ENCODE data around the gene EVI5L.
A peak's percentile ranks its signal among the peaks of the same experiment; 100 is the strongest.

The EVI5L gene

DNA sequence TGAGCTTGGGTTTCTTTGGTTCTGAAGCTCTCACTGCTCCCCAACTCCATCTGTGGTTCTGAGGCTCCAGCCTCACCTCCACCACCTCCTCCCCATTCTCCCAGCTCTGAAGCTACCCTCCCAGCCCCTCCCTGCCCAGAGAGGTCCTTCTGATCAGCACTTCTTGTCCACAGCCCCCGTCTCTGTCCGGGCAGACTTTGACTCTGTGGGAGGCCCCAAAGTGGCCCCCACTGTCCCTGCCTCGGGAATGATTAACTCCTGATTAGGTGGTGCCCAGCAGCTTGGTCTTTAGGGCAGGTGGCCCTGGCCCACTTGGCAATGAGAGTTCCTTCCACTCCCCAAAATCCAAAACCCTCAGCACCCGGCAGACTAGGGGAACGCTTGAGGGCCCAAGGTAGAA lies 14.4 kb downstream of the EVI5L start:
- no peak for FAIRE-seq
- no peak for DNase-seq (ENCODE audit: extremely low spot score, insufficient read length, low read depth)

DNA sequence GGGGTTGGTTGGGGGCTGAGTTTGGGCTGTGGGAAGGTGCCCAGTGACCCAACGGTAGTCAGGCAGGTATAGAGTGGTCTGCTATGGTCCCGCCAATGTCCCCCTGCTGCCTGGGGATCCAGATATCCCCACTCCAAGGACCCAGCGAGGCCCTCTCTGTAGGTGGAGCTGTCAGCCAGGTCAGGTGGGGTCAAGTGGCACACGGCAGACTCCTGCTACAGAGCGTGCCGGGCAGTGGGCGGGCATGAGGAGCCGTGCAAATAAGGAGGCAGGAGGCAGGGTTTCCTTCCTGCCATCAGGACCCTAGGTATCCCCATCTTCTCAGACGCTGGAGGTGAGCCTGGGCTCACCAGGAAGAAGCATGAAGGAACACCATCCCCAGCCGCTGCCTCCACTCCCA lies 14.9 kb downstream of the EVI5L start:
- DNase-seq (ENCODE audit: extremely low spot score, insufficient read length, low read depth) (no peak), FAIRE-seq (no peak)

DNA sequence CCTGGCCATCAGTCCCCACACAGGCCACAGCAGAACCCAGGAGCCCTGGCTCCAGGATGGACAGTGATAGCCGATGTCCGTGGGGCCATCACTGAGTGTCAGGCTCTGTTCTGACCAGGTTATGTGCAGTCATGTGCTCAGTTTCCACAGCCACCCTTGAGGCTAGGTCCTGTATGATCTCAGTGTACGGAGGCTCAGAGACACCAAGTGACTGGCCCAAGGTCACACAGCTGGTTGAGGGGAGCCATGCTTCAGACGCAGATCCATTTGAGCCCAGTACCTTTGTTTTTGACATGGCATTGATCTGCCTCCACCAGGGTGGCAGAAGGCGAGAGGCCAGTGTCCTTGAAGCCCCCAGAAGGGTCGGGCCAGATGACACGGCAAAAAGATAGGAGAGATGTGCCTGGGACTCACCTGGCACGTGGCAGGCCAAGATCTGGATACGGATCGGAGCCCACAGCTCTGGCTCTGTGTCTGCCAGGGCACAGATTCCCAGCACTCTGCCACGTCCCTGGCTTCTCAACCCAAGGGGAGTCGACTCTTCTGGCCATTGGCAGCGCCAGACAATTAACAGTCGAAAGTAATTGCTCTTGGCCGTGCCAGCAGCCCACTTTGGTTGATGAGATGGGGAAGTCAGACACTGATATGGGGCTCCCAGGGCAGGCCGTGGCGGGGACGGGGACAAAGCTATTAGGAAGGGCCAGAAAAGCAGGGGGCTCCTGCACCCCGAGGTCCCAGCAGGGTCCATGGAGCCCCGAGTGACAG lies 15.6 kb downstream of the EVI5L start:
- DNase-seq (ENCODE audit: extremely low spot score, insufficient read length, low read depth) (no peak), FAIRE-seq (no peak)

DNA sequence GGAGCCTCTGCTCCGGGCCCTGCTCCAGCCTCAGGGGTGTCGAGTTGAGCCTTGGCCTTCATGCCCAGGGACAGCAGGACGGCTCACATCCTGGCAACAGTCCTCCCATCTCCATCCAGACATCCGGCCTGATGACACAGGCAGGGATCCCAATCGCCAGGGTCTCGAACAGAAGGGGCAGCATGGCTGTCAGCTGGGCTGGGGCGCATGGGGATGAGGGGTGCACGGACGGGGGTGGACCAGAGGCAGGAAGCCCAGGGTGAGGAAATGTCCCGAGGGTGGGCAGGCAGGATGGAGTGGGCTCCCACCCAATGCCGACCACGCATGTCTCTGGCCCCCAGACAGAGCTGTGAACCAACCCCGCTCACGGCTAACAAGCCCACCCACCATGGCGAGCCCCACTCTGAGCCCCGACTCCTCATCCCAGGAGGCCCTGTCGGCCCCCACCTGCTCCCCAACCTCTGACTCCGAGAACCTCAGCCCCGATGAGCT lies 16.2 kb downstream of the EVI5L start:
- FAIRE-seq, result no peak
- no peak for DNase-seq (ENCODE audit: extremely low spot score, insufficient read length, low read depth)

DNA sequence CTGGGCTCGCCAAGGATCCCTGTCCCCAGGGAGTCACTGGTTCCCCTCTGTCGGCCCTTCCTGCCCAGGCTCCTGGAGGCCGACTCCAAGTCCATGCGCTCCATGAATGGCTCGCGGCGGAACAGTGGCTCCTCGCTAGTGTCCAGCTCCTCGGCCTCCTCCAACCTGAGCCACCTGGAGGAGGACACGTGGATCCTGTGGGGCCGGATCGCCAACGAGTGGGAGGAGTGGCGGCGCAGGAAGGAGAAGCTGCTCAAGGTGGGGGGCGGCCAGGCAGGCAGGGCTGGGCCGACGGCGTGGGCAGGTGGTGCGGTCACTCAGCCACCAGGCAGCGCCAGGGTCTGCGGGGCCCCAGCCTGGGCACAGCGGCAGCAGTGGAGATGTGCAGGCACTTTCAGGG lies 17.6 kb downstream of the EVI5L start:
- FAIRE-seq, result no peak
- no peak for DNase-seq (ENCODE audit: extremely low spot score, insufficient read length, low read depth)

DNA sequence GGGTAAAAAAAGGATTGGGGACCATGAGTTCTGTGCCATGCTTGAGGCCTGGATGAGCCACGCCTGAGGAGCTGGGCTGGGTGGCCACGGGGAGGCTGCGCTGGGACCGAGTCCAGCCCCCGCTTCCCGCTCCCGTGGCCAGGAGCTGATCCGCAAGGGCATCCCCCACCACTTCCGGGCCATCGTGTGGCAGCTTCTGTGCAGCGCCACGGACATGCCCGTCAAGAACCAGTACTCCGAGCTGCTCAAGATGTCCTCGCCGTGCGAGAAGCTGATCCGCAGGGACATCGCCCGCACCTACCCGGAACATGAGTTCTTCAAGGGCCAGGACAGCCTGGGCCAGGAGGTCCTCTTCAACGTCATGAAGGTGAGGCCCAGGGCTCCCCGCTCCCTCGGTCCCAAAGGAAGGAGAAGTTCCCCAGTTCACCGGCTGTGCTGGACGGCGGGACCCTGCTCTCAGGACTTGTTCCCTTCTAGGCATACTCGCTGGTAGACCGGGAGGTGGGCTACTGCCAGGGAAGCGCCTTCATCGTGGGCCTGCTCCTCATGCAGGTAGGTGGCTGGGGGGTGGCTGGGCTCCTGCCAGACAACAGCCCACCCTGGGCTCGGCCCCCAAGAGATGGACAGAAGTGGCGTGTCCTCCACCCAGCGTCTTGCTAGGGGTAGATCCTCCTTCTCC lies 18.9 kb downstream of the EVI5L start:
- FAIRE-seq (no peak), DNase-seq (ENCODE audit: extremely low spot score, insufficient read length, low read depth) (no peak)

DNA sequence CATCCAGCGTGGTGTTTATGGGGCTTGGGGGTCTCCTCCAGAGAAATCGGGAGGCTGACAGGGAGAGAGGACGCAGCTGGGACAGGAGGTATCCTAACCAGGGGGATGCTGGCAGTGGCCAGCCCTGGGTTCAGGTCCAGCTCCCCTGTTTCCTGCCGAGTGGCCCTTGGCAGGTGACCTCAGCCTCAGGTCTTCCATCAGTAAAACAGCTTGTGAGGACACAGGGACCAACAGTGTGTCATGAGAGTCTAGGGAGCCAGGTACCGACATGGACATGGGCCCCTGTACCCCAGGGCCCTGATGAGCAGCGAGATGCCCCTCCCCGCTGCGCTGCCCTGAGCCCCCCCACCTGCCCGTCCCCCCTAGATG lies 19.6 kb downstream of the EVI5L start:
- FAIRE-seq, result no peak
- DNase-seq (ENCODE audit: extremely low spot score, insufficient read length, low read depth), result no peak

DNA sequence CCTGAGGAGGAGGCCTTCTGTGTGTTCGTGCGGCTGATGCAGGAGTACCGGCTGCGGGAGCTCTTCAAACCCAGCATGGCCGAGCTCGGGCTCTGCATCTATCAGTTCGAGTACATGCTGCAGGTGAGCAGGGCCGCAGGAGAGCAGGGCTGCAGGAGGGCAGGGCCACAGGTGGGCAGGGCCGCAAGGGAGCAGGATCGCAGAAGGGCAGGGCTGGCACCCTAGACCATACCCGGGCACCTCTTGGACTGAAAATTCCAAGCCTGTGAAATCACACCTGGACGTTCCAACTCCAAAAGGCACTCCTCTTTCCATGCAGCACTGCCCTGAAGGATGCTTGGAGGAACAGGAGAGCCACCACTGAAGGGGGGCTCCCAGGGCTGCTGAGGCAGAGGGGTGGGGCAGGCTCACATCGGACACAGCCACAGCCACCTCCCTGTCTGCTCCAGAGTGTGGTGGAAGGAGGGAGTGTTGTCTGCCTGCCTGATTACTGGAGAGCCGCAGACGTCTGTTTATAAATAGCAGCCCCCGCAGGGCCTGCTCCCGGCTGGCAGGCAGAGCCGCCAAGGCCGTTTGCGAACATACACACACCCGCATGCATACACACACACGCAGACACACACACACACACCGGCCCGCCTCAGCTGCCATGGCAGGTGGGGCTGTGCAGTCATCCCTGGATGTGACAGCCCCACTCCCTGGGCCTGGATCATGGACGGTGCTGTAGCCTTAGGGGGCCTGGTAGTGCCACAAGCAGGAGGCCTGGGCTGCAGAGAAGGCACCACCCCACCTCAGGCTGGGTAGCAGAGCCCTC lies 20.2 kb downstream of the EVI5L start:
- FAIRE-seq, result no peak
- DNase-seq (ENCODE audit: extremely low spot score, insufficient read length, low read depth), result no peak

DNA sequence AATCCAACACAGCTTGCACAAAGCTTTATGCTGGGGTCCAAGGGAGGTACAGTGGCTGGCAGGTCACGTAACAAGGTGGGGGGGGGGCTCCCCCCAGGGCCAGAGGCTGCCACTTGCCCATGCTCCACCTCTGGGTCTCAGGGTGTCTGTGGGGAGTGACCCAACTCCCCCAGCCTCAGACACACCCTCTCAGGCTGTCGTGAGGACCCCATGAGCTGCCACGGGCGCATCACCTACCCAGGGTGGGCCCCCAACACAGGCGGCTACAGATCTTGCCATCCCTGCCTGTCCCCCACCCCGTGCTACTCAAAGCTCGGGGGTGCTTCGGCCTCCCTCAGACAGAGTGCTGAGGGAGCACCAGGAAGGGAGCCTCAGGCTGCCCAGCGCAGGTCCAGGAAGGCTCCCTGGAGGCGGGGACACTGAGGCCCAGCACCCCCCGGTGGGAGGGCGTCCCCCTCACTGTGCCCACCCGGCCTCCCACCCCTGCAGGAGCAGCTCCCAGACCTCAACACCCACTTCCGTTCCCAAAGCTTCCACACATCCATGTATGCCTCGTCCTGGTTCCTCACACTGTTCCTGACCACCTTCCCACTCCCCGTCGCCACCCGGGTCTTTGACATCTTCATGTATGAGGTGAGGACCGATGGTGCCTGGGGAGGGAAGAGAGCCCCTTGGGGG lies 21.1 kb downstream of the EVI5L start:
- DNase-seq (ENCODE audit: extremely low spot score, insufficient read length, low read depth) (no peak), FAIRE-seq (no peak)

DNA sequence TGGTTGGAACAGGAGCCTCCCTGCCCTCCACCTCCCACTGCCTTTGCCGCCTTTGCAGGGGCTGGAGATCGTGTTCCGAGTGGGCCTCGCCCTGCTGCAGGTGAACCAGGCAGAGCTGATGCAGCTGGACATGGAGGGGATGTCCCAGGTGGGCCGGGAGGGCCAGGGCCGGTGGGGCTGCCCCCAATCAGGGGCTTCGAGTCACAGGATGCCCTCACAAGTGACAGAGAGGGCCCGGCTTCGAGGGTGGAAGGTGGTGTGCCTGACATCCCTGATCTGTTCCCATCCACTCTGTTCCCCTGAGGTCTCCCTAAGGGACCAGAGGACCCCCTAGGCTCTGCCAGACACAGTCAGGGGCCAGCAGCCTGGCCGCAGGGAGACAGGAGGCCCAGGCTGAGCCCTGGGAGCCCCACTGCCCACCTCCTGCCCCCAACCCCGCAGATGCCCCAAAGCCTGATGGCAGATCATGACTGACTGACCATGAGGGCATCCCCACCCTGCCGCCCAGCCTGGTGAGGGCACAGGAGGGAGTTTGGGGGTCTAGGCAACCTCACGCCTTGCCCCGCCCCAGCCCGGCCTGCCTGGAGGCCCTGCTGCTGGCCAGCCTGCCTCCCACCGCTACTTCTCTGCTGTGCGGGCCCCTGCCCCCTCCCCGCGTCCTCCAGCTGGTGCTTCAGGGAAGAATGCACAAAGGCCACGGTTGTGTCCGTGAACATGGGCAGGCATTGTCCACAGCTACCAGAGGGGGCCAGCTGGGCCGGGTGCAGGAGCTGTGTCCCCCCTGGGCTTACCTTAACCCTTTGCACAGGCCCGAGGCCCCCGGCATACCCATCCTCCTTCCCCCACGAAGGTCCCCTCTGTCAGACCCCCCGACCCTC lies 21.8 kb downstream of the EVI5L start:
- DNase-seq (ENCODE audit: extremely low spot score, insufficient read length, low read depth) (no peak), FAIRE-seq (no peak)

DNA sequence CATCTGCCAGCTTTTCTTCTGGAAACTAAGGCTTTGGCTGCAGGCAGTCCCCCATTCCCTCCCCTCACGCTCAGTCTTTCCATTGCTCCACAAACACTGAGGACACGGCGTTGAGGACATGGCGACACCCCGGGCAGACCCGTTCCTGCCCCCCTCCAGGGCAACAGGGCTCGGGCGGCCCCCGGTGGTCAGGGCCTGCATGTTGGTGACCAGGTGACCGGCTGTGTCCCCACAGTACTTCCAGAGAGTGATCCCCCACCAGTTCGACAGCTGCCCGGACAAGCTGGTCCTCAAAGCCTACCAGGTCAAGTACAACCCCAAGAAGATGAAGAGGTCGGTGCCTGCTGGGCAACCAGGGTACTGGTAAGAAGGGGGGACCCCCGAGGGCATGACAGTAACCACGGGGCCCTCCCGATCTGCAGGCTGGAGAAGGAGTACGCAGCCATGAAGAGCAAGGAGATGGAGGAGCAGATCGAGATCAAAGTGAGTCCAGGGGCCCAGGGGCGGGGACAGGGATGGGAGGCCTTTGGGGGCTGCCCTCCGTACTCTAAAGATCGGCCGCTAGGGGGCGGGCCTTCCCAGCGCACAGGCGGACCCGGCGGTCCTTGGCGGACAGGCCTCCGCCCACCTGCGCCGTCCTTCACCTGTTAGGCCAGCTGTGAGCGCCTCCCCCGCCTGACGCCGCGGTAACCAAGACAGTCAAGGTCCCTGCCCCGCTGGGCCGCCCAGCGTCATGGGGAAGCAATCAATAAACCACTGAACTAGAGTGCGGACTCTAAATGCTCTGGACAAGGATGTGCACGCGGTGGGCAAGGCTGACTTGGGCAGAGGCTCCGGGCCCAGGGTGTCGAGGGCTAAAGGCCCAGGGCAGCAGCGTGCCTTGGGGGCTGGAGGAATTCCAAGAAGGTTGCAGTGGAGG lies 23.1 kb downstream of the EVI5L start:
- DNase-seq (ENCODE audit: extremely low spot score, insufficient read length, low read depth), result peak; percentile 88

DNA sequence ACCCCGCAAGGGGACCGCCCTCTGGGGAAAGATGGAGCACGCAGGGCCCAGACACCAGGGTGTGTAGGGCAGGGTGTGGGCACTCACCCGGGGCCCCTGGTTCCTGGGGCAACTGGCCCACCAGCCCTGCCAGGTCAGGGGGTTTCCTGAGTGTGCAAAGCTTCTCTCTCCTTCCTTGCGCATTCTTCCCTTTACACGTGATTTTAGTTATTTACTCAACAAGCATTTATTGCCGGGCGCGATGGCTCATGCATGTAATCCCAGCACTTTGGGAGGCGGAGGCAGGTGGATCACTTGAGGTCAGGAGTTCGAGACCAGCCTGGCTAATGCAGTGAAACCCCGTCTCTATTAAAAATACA lies 23.7 kb downstream of the EVI5L start:
- no peak for FAIRE-seq

More for the DNA sequence above, 23.1 kb downstream of the EVI5L start:
- peak; percentile 61 for FAIRE-seq

DNA sequence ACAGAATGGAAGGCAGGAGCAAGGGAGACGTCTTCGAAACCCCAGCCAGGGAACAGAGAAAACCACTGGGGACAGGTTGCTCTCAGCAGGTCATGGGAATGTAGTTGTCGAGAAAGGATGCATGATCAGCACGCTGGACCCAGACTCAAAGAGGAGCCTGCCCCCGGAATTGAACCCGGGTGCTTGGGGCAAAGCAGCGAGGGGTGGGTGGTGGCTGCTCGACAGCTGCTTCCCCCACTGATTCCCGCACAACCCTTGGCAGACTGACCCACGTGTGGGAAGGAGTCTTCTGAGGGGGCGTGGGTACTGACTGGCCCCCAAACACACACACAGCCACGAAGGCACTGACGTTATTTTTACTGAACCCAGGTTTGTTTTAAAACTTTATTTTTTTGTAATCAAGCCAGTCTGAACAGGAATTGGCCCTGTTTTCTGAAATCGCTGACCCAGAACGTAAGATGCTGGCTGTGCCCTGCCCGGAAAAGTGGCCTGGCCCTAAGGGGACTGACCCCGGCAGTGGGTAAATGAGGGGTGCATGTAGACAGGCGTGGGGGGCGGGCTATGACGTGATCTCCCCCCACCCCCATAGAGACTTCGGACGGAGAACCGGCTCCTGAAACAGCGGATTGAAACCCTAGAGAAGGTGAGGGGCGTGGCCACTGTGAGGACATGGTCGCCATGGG lies 25.5 kb downstream of the EVI5L start:
- DNase-seq (ENCODE audit: extremely low spot score, insufficient read length, low read depth), result no peak
- FAIRE-seq, result no peak

More for the DNA sequence above, 23.7 kb downstream of the EVI5L start:
- no peak for DNase-seq (ENCODE audit: extremely low spot score, insufficient read length, low read depth)

DNA sequence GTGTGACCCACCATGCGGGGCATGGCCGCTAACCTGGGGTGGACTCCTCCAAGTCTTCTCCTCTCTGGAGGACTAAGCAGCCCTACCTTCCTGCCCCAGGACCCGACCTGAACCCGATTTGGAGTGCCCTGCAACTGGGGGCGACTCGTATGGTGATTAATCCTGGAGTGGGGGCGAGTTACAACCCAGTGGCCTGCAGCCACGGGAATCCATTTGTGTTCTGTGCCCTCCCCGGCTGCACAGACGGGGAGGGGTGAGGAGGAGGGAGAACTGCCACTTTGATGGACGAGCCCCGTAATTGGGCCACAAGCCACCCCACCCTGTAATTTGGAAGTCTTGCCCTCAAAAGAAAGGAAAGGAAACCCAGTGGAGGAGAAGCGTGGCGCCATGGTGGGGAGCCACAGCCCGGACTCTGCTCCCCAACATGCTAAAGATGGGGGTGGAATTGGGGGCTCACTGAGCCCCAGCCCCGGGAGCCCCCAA lies 26.1 kb downstream of the EVI5L start:
- DNase-seq (ENCODE audit: extremely low spot score, insufficient read length, low read depth) (no peak), FAIRE-seq (no peak)

DNA sequence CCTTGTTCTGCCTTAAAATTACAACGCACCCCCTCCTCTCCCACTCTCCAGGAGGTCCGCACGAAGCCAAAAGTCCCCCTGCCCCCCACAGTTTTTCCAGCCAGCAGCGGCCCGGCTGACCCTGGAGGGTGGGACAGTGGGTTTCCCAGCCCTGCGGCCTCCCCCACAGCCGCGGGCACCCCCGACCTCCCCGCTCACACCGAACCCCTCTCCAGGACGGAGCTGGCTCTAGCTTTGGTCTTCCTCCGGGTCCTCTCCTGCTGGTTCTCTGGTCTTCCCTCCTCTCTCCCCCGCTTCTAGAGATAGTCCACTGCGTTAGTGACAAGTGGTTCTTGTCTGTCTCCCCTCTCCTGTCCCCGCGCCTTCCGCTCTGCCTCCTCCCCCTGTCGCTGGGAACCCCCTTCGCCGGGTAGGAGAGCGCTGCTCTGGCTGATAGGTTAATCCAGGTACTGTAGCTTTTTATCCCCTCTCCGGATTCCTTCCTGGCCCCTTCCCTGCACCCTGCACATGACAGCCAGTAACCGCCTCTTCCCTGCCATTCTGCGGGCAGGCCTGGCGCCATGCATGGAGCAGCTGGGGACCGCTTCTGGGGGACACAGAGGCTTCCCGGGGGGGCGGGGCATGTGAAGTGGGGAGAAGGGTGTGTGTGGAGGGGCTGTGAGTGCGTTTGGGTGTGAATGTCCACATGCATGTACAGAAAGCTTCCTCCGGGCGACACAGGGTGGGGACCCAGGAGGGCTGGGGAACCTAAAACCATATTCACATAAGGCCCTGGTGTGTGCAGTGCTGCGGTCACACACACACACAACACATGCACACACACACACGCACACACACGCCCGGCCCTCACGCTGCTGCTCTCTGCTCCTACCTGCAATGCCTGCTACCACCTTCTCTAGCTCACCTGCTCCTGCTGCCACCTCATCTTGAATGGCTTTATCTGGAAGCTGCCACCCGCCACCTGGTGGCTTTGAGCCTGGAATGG lies 27.0 kb downstream of the EVI5L start:
- DNase-seq (ENCODE audit: extremely low spot score, insufficient read length, low read depth), result no peak

DNA sequence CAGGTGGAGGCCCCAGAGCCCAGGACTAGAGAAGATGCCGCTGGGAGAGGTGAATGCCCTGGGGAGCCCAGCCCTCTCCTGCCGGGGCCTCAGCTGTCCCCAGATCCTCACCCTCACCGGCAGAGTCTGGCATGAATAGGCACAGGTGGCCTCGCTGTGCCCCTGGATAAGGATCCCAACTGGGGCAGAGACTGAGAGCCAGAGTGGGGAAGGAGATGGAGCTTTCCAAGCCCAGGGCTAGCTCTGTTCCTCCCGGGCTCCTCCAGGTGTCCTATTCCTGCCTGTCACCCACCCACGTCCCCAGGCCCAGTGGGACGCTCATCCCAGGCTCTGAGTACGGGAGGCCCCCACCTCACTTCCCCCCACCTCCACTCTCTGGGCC lies 27.7 kb downstream of the EVI5L start:
- FAIRE-seq, result no peak

More for the DNA sequence above, 27.0 kb downstream of the EVI5L start:
- no peak for FAIRE-seq

More for the DNA sequence above, 27.7 kb downstream of the EVI5L start:
- DNase-seq (ENCODE audit: extremely low spot score, insufficient read length, low read depth), result no peak

Measured in GM18507 (cell line).